Testis (tissue), 3 donors: ENCODE data around the gene NECTIN1. TPM values are rescaled to one million over a fixed set of nuclear protein-coding genes. Genes with fewer than 3 reads are reported as not detected.

Experiments used
- DNase-seq: peaks from one replicate; pipeline ENCODE4 v3.0.0-alpha.2; 2019
- H3K27ac ChIP-seq, 2 donors: fragments of 200-600 bp; sonication (generic); one replicate each; pipeline ENCODE4 v1.5.1; 2019
- H3K27me3 ChIP-seq: fragments of 200-600 bp; sonication (generic); one replicate; pipeline ENCODE4 v1.5.1; 2019
- H3K36me3 ChIP-seq: fragments of 200-600 bp; sonication (generic); one replicate; pipeline ENCODE4 v1.5.1; 2017; ENCODE audit warnings: low read depth; ENCODE audit errors: missing control alignments
- H3K4me1 ChIP-seq: fragments of 200-600 bp; sonication (generic); one replicate; pipeline ENCODE4 v1.5.1; 2019
- H3K4me3 ChIP-seq, 2 donors: fragments of 200-600 bp; sonication (generic); one replicate each; pipeline ENCODE4 v1.5.1; 2017 to 2019
- H3K9me3 ChIP-seq: fragments of 200-600 bp; sonication (generic); one replicate; pipeline ENCODE4 v1.5.1; 2017
- CTCF ChIP-seq, 3 experiments: fragments of 450-650 bp in 2 of 3; fragments of 200-600 bp in 1 of 3; sonication (generic) in 1 of 3; IDR thresholded peaks; one replicate each; pipeline ENCODE4 v1.5.1; 2016 to 2019; ENCODE audit warnings: antibody characterized with exemption in 3 of 3, mild to moderate bottlenecking in 2 of 3, moderate library complexity in 1 of 3
- POLR2A ChIP-seq: fragments of 450-650 bp; IDR thresholded peaks from one replicate; pipeline ENCODE4 v1.6.1; 2017; ENCODE audit warnings: antibody characterized with exemption, mild to moderate bottlenecking, moderate library complexity
- WGBS, 2 donors: methylation state at CpG; one replicate each; pipeline ENCODE4 v1.1.5; 2018; 5-methylcytosine and 5-hydroxymethylcytosine counted together
- intact Hi-C: fragments of 100-400 bp; cut with DNase I; formaldehyde crosslinking; loops from one replicate; pipeline ENCODE4 v1.15.1; 2023; ENCODE audit warnings: low total_unique reads
- polyA plus RNA-seq: library from polyadenylated mRNA; stranded (reverse); fragments of 350-450 nt; fragmentation: Illumina TruSeq; extraction: RNeasy Lipid Tissue Mini Kit (QIAGEN cat#74804); gene quantifications from one replicate; pipeline ENCODE4 v1.2.3, GENCODE V29; 2014; ENCODE audit warnings: low read depth, low replicate concordance; ENCODE audit not compliant: insufficient read depth
- total RNA-seq, 2 donors: library from RNA; depleted of rRNA; stranded (reverse); fragments of >200 nt; gene quantifications; one replicate each; pipeline ENCODE4 v1.2.3, GENCODE V29; 2016

Gene NECTIN1
- total and polyA plus RNA-seq, 3 donors from 2014 or later = 5.2 to 5.4 (median 5.2) TPM

- 24 to 33% methylated on average over 13 to 21 of the region's 21 CpGs for WGBS, 2 donors
- DNase-seq = no peak
- TF ChIP-seq POLR2A (no peak), CTCF (IDR thresholded peaks at IDR 0.05) (no peak)
- H3K27me3 ChIP-seq = no peaks in the 10 kb centered on the region
- no peaks in the 10 kb centered on the region for H3K9me3 ChIP-seq
- peaks cover 21% of the 10 kb centered on the region for H3K4me1 ChIP-seq
- intact Hi-C loops = loop anchor here (5.0 kb wide), 1 partner anchor 245 kb away; no protein-coding TSS in a partner anchor
- peak overlapping the region in 1 of 2 donors; percentile 81 for H3K4me3 ChIP-seq
- H3K36me3 ChIP-seq = no peaks in the 10 kb centered on the region
- no peak overlapping the region for H3K27ac ChIP-seq
Observed at GRCh38 chr11:119726585-119727522, 2.1 kb downstream of the NECTIN1 start.

- H3K4me3 ChIP-seq = no peak overlapping the region
- no peak overlapping the region for H3K27ac ChIP-seq
- no peak for TF ChIP-seq POLR2A
- TF ChIP-seq CTCF (IDR thresholded peaks at IDR 0.05) = no peak
- no peaks in the 10 kb centered on the region for H3K27me3 ChIP-seq
- peaks cover 21% of the 10 kb centered on the region for H3K4me1 ChIP-seq
- H3K36me3 ChIP-seq = no peaks in the 10 kb centered on the region
- H3K9me3 ChIP-seq = no peaks in the 10 kb centered on the region
- DNase-seq = no peak
- 82% methylated on average over 6 of the region's 6 CpGs; no CpG with 5 or more reads in 1 of the 2 donors for WGBS, 2 donors
- intact Hi-C loops = loop anchor here (5.0 kb wide), 1 partner anchor 244 kb away; no protein-coding TSS in a partner anchor
Observed at GRCh38 chr11:119726150-119726553, 2.8 kb downstream of the NECTIN1 start.

- no peak overlapping the region for H3K4me3 ChIP-seq
- peaks cover 17% of the 10 kb centered on the region for H3K4me1 ChIP-seq
- no peak for TF ChIP-seq CTCF (IDR thresholded peaks at IDR 0.05)
- no peak for TF ChIP-seq POLR2A
- no peak for DNase-seq
- no peaks in the 10 kb centered on the region for H3K27me3 ChIP-seq
- H3K36me3 ChIP-seq = no peaks in the 10 kb centered on the region
- 95 to 96% methylated on average over 3 of the region's 3 CpGs for WGBS, 2 donors
- H3K9me3 ChIP-seq = no peaks in the 10 kb centered on the region
- no peak overlapping the region for H3K27ac ChIP-seq
- intact Hi-C loops = loop anchor here (5.0 kb wide), 1 partner anchor 243 kb away; no protein-coding TSS in a partner anchor
Observed at GRCh38 chr11:119724956-119725355, 4.0 kb downstream of the NECTIN1 start.

- Histone ChIP-seq H3K4me3 (no peak overlapping the region), H3K27me3 (no peaks in the 10 kb centered on the region), H3K36me3 (no peaks in the 10 kb centered on the region), H3K4me1 (peaks cover 15% of the 10 kb centered on the region), H3K9me3 (no peaks in the 10 kb centered on the region), H3K27ac (no peak overlapping the region)
- 79 to 87% methylated on average over 4 of the region's 4 CpGs for WGBS, 2 donors
- intact Hi-C loops = no loop called here
- DNase-seq = no peak
- no peak for TF ChIP-seq CTCF (IDR thresholded peaks at IDR 0.05)
- TF ChIP-seq POLR2A = no peak
Observed at GRCh38 chr11:119723952-119724325, 5.1 kb downstream of the NECTIN1 start.
